GM18505 (cell line): ENCODE results near the gene TRIM67.

ENCODE experiments used
- ATAC-seq: cut with Tn5 transposase; IDR thresholded peaks from one replicate; pipeline ENCODE4 v1.9.1; 2021; ENCODE audit not compliant: unreplicated experiment
- POLR2A ChIP-seq: IDR thresholded peaks from 4 replicates; pipeline ENCODE4 v1.6.1; 2011; ENCODE audit warnings: borderline replicate concordance; ENCODE audit not compliant: insufficient read depth, insufficient read length; ENCODE audit errors: extremely low read depth

The TRIM67 gene

DNA sequence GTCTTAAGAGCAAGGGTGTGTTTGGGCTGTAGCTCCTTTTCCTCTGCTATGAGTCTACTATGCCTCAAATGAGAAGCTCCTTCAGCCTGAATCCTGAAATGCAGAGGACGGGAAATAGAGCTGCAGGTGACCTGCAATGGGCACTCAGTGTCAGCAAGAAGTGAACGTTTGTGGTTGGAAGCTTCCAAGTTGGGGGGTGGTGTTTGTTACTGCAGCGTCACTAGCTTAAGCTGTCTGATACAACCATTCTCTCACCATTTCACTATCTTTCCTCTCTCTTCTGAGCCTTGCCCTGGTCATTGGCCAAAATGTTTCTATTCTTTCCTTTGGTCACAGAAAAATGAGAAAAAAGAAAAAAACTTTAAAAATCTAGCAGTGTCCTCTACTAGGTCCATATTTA, 19.4 kb downstream of the TRIM67 start:
- TF ChIP-seq POLR2A = no peak
- ATAC-seq = no peak

DNA sequence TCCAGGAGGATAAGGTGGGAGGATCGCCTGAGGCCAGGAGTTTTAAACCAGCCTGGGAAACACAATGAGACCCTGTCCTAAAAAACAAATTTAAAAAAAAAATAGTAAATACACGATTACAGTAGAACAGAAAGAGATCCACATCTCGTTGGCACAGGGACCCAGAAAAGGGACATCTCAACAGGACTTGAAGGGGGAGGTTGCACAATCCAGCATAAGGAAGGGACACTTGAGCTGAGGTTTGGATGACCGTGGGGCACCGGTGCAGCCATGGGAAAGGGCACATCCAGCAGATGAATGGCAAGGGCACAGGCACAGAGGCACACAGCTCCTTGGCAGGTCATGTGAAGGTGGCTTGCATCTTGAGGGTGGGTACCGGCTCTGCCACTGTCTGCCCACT, 20.5 kb downstream of the TRIM67 start:
- ATAC-seq = no peak
- TF ChIP-seq POLR2A = no peak

DNA sequence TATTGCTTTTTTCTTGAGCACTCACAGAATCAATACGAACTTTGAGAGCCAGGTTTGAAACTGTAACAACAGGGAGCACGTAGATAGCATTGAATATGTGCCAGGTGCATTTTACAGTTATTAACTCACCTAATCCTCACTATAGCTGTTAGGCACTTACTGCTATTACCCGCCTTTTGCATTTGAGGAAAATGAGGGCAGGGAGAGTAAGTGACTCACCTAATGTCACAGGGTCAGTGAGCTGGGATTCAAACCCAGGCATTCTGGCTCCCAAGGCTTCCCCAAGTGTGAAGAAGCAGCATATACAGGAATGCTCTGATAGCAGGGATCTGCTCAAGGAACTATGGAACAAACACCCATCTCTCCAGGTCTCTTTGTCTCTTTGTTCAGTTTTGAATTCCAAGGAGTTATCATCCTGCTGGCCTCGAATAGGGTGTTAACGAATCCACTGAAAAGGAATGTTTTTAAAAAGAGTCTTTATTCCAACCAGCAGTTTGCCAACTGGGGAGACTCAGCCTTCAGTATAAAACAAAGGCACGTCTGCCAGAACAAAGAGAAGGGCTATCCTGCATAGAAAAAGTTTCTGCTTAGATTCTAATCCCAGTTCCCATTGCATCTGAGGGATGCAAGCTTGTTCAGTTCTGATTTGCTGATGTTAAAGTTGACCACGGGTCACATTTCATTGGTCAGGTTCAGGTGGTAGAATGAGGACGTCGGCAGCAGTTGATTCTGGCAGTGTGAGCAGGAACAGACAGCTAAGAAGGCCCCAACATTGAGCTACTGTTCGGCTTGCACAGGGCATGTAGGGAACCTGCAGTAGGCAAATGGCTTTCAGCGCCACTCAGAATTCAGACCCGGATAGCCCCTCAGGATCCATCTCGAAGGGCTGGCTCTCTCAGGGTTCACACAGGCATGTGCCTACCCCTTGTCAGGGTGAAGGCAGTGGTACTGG, 22.1 kb downstream of the TRIM67 start:
- ATAC-seq = no peak

DNA sequence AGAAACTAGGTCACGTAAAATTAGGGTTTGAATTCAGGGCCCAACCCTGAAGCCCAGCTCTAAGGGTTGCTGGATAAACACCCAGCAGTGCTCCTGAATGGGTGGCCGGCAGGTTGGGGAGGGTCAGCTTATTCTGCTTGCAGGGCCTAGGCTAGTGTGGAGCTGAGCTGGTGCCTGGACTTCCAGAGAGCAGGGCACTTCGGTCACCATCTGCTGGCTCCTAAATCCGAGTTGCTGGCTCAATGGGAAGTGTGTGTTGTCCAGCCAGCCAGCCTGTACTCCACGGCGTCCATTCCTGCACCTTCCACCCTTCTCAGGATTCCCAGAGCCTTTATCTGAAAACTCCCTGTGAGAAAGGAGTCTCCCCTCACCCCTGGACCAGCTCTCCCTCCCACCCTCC, 23.0 kb downstream of the TRIM67 start:
- no peak for ATAC-seq
- no peak for TF ChIP-seq POLR2A

More for the DNA sequence above, 22.1 kb downstream of the TRIM67 start:
- TF ChIP-seq POLR2A = no peak

DNA sequence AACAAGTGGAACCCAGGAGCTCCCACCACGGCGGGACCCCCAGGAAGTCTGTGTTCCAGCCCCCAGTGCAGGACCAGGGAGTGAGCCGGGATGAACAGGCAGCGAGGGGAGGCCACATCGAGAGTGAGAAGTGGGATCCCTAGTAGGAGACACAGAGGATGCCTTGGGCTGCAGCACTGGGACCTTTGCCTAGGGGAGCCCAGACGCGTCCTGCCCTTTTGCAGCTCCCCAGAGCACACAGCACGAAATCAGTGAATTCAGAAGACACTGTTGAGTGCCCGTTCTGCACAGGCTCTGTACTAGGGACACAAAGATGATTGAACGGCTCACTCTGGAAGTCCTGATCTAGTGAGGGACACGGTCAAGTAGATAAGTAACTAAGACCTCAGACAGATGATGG, 23.5 kb downstream of the TRIM67 start:
- ATAC-seq = no peak
- no peak for TF ChIP-seq POLR2A

DNA sequence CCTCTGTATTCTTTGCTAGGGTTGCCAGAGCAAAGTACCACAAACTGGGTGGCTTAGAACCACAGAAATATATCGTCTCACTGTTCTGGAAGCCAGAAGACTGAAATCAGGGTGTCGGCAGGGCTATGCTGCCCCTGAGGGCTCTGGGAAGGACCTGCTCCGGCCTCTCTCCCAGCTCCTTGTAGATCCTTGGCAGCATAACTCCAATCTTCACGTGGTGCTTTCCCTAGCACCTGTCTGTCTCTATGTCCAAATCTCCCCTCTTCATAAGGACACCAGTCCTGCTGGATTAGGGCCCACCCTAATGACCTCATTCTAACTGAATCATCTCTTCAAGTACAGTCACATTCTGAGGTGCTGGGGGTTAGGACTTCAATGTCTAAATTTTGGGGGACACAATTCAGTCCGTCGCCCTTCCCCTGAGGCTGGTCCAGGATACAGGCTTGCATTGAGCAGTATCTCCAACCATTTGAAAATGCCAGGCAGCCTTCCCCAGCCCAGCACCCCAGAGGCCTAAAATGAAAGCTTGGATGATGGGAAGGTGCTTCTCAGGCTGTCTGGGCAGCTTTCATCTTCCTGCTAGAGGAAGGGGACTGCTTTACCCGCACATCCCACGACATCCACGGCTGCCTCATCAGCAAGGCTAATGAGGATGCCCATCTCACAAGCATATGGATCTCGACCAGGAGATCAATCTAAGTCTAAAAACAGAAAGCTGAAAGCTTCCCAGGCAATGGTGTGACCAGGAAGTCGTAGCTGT, 24.7 kb downstream of the TRIM67 start:
- TF ChIP-seq POLR2A = no peak
- ATAC-seq = no peak

DNA sequence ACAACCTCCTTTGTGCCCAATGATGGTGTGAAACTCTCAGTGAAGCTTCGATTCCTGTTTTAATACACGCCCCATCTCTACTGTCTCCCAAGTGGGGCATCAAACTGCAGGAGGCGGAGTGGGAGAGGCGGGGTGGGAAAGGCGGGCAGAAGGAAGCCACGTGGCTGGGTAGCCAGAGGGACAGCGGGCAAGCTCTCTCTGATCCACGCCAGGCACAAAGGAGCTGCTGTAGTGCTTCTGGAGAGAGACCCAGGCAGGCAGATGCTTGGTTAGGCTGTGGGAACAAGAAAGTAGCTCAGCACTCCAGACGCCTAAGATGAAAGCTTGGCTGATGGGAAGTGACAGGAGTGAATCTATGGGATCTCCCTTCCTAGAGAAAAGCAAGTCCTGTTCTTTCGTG, 25.7 kb downstream of the TRIM67 start:
- TF ChIP-seq POLR2A = no peak
- no peak for ATAC-seq

DNA sequence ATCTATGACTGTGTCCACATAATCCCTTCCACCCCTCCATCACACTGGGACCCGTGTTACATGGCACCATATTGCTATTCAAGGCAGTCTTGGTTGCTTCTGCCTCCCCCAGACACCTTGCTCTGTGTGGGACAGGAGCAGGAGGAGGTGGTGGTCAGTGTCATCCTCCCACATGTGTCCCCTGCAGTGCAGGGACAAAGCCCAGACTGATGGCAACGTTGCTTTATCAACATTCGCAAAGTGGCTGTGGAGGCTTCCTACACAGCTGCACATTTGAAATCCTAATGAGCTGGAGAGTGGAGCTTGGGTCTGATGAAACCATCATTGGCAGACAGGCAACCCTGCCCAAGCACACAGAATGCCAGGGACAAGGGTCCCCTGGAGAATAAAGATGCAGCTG, 26.2 kb downstream of the TRIM67 start:
- no peak for TF ChIP-seq POLR2A
- ATAC-seq = no peak

DNA sequence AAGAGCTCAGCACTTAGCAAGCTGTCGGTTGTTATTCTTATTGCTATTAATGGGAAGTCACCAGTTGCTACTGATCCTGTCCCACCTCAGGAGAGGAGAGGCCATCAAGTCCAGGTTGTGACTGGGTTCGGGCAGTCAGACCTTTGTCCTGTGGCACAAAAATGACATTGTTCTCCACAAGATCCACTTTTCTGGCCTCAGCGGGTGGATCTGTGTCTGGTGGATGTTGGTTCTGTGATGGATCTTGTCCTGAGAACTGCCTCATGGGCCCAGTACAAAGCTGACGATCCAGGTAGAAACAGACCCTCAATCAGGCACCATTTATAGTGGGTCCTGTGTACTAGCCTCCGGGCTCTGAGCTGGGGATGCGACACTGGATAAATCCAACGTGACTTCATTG, 26.9 kb downstream of the TRIM67 start:
- ATAC-seq = no peak

DNA sequence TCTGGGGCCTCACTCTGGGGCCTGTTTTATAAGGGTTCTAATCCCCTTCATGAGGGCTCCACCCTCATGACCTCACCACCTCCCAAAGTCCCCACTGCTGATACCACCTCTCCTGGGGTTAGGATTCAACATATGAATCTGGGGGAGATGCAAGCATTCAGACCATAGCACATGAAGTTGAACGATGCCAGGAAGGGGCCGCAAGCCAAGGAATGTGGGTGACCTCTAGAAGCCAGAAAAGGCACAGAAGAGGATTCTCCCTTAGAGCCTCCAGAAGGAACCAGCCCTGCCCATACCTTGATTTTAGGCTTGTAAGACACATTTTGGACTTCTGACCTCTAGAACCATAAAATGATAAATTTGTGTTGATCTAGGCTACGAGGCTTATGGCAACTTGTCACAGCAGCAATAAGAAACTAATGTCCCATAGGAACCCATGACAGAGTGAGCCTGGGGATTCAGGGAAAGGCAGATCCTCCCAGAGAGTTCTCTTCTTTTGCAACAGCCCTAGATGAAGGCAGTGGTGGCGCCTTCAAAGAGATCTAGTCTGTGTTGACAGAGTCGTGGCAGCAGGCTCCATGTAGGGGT, 27.9 kb downstream of the TRIM67 start:
- TF ChIP-seq POLR2A = no peak
- no peak for ATAC-seq

More for the DNA sequence above, 26.9 kb downstream of the TRIM67 start:
- TF ChIP-seq POLR2A = no peak

DNA sequence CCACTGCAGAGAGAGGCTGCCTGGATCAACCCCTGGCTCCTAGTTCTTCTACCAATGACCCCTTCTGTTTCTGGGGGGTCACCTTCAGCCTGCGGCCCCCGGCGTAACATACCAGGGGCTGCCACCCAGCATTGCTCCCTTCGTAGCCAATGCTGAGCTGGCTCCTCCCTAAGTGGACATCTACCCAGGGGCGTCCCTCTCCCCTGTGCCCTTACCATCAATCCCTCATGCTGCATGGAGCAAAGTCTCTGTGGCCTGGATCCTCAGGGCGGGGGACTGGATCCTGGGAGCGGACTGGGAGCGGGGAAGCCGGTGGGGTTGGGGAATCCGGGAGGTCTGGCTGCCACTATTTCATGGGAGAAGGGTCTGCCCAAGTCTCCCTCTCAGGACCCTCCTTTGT, 28.6 kb downstream of the TRIM67 start:
- TF ChIP-seq POLR2A = no peak
- ATAC-seq = no peak

DNA sequence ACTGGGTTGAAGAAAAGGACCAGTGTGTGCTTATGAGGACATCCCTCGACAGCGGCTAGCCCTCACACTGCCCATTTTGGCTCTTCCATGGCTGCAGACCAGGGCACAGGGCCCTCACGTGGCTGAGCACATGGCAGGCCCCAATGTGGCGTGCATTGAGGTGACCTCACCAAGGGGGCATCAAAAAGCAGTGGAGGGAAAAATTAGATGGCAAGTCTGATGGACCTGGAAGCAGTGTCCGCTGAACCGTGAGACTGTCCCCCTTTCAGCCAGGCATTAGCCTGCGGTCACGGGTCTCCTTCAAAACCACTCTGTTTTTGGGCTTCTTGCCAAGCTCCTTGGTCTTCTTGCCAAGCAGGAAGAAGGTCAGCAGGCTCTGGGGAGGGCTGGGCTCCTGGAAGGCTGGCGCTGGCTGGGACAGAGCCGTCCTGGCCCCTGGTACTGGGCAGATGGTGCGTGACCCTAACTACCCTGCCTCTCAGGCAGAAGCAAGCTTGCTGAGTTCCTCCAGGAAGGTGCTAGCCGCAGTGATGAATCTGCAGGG, 30.8 kb downstream of the TRIM67 start:
- TF ChIP-seq POLR2A = no peak
- no peak for ATAC-seq

DNA sequence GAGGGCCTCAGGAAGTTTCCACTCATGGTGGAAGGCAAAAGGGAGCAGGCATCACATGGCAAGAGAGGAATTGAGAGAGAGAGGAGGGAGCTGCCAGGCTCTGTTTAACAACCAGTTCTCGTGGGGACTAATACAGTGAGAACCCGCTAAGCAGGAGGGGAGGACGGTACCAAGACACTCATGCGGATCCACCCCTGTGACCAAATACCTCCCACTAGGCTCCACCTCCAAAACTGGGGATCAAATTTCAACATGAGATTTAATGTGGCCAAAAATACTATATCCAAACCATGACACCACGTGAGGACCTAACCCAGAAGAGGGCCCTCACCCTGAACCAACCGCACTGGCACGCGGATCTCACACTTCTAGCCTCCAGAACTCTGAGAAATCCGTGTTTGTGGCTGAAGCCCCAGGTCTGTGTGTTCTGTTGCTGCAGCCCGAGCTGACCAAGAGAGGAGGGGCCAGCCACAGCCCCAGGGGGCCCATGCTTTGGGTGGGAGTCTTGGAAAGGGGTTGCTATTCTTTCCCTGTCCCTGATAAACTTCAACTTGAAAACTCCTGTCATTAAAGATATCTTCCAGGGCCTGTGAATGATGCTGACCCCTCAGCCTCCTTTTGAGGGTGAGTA, 32.0 kb downstream of the TRIM67 start:
- ATAC-seq = no peak
- TF ChIP-seq POLR2A = no peak

DNA sequence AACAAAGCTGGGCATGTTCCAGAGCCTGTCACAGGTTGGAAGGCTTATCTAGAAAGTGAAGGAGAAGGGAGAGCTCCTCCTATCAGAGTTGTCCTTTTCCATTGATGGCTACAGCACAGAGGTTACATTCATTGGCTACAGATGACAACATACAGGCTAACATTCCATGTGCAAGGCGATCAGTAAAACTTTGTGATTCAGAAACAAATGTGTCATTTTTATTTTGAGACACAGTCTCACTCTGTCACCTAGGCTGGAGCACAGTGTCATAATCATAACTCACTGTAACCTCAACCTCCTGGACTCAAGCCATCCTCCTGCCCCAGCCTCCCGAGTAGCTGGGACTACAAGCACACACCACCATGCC, 32.6 kb downstream of the TRIM67 start:
- no peak for TF ChIP-seq POLR2A
- ATAC-seq = no peak
